K562 (cell line): ENCODE data around the gene ZMAT2. TPM values are rescaled to one million over a fixed set of nuclear protein-coding genes. Genes with fewer than 3 reads are reported as not detected.

Source experiments
- REST ChIP-seq, 2 experiments: fragments of 450-650 bp; formaldehyde crosslinking in 1 of 2; IDR thresholded peaks; 2 replicates each; pipeline versions ENCODE4 v1.4.0 to v1.6.1; 2014 to 2020; ENCODE audit warnings: mild to moderate bottlenecking in 2 of 2, borderline replicate concordance in 1 of 2, low read depth in 1 of 2
- SMC3 ChIP-seq: conservative IDR thresholded peaks from 2 replicates; pipeline ENCODE4 v1.6.1; 2011; ENCODE audit warnings: low read depth, low read length, improper control_type of control experiment; ENCODE audit not compliant: insufficient read depth
- SP2 ChIP-seq: IDR thresholded peaks from 2 replicates; pipeline ENCODE4 v1.6.1; 2011; ENCODE audit warnings: mild to moderate bottlenecking, low read depth, low read length, moderate library complexity; ENCODE audit not compliant: poor library complexity, severe bottlenecking; ENCODE audit errors: extremely low read depth
- STAG1 ChIP-seq: sonication (generic); formaldehyde crosslinking; IDR thresholded peaks from 2 replicates; pipeline ENCODE4 v1.5.0; 2020; ENCODE audit warnings: missing genetic modification reagents, borderline replicate concordance
- ZBTB26 ChIP-seq: fragments of 450-650 bp; formaldehyde crosslinking; IDR thresholded peaks from 2 replicates; pipeline ENCODE4 v1.4.0; 2022; ENCODE audit warnings: missing genetic modification characterization
- ZFP36 ChIP-seq: fragments of 150-350 bp; IDR thresholded peaks from 2 replicates; pipeline ENCODE4 v1.6.1; 2018; ENCODE audit warnings: low read length, low read depth; ENCODE audit not compliant: partially characterized antibody
- ZNF143 ChIP-seq: sonication (generic); formaldehyde crosslinking; IDR thresholded peaks from 2 replicates; pipeline ENCODE4 v1.9.0; 2022; ENCODE audit warnings: mild to moderate bottlenecking, missing genetic modification reagents
- ZNF511 ChIP-seq: sonication (generic); formaldehyde crosslinking; IDR thresholded peaks from 2 replicates; pipeline ENCODE4 v1.8.0; 2022; ENCODE audit warnings: mild to moderate bottlenecking, missing genetic modification reagents
- polyA plus RNA-seq, 8 experiments: library from polyadenylated mRNA; depleted of rRNA in 4 of 8; stranded (reverse) in 5 of 8; unstranded in 3 of 8; fragments of >200 nt; fragmentation: Nextera tagmentation in 2 of 8; fragmentation: Illumina TruSeq in 1 of 8; extraction: Ambion mirVana in 2 of 8; extraction: Trizol in 1 of 8; gene quantifications; 2 replicates each; pipeline versions ENCODE4 v1.2.1 to v1.2.3, GENCODE V29; 2011 to 2014; ENCODE audit warnings: inconsistent platforms in 1 of 8, missing spikeins in 1 of 8
- total RNA-seq, 7 experiments: library from RNA; depleted of rRNA in 6 of 7; stranded (reverse); fragments of >200 nt in 6 of 7; fragmentation: Illumina TruSeq in 2 of 7; extraction: Trizol in 2 of 7; gene quantifications; 2 replicates each; pipeline versions ENCODE4 v1.2.1 to v1.2.3, GENCODE V29; 2011 to 2021; ENCODE audit warnings: low replicate concordance in 1 of 7
- TF ChIP-seq, protein P1 (sequence below): fragments of 450-650 bp; formaldehyde crosslinking; IDR thresholded peaks from 2 replicates; pipeline ENCODE4 v1.4.0; 2020; ENCODE audit warnings: mild to moderate bottlenecking, moderate library complexity
- TF ChIP-seq, protein P2 (sequence below): fragments of 450-650 bp; IDR thresholded peaks from 2 replicates; pipeline ENCODE4 v1.6.1; 2016

ZMAT2 gene
- total and polyA plus RNA-seq, 9 of the 15 experiments (the other 6 are each of a cell fraction or from before 2014, with no cell fraction given): 44.2 to 101 (median 69.2) TPM

DNA sequence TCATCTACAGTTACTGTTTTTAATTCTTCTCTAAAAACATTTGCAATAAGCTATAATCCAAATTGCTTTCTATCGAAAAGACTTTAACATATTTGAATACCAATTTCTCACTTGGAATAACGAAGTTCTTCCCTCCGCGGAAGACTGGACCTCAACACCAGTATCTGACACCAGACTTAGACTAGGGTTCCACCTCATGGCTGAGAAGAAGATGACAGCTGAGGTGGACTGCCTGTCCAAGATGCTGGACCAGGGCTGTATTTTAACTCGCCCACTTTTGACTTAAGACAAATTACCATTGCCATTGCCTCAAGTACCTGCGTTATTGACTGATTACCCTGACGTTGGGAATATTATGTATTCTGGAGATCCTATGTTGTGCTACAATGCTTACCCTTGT is 34.1 kb downstream of the ZMAT2 start (continued):
- TF ChIP-seq, protein P1, sequence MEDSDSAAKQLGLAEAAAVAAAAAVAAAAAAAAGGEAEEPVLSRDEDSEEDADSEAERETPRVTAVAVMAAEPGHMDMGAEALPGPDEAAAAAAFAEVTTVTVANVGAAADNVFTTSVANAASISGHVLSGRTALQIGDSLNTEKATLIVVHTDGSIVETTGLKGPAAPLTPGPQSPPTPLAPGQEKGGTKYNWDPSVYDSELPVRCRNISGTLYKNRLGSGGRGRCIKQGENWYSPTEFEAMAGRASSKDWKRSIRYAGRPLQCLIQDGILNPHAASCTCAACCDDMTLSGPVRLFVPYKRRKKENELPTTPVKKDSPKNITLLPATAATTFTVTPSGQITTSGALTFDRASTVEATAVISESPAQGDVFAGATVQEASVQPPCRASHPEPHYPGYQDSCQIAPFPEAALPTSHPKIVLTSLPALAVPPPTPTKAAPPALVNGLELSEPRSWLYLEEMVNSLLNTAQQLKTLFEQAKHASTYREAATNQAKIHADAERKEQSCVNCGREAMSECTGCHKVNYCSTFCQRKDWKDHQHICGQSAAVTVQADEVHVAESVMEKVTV (CRISPR knock-in tag): peak; percentile 59
- TF ChIP-seq REST (IDR thresholded peaks at IDR 0.05; ENCODE audit: borderline replicate concordance): peak; percentile 67
- TF ChIP-seq REST (CRISPR knock-in tag; IDR thresholded peaks at IDR 0.05; ENCODE audit: low read depth): no peak
- TF ChIP-seq ZFP36: peak; percentile 7
- no peak for TF ChIP-seq ZNF143
- peak; percentile 57 for TF ChIP-seq SMC3
- no peak for TF ChIP-seq ZNF511
- no peak for TF ChIP-seq ZBTB26 (CRISPR knock-in tag)
- TF ChIP-seq, protein P2, sequence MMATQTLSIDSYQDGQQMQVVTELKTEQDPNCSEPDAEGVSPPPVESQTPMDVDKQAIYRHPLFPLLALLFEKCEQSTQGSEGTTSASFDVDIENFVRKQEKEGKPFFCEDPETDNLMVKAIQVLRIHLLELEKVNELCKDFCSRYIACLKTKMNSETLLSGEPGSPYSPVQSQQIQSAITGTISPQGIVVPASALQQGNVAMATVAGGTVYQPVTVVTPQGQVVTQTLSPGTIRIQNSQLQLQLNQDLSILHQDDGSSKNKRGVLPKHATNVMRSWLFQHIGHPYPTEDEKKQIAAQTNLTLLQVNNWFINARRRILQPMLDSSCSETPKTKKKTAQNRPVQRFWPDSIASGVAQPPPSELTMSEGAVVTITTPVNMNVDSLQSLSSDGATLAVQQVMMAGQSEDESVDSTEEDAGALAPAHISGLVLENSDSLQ: peak; percentile 40
- no peak for TF ChIP-seq SP2
- TF ChIP-seq STAG1: peak; percentile 57; the same call in 1 of the 2 replicates
